ENCODE data around the gene MCF2. TPM values are rescaled to one million over a fixed set of nuclear protein-coding genes. Genes with fewer than 3 reads are reported as not detected.

The MCF2 gene
- total and polyA plus RNA-seq, 10 of the 15 experiments (the other 5 are each of a cell fraction or from before 2014, with no cell fraction given) = 0.07 to 3.3 (median 0.42) TPM

DNA sequence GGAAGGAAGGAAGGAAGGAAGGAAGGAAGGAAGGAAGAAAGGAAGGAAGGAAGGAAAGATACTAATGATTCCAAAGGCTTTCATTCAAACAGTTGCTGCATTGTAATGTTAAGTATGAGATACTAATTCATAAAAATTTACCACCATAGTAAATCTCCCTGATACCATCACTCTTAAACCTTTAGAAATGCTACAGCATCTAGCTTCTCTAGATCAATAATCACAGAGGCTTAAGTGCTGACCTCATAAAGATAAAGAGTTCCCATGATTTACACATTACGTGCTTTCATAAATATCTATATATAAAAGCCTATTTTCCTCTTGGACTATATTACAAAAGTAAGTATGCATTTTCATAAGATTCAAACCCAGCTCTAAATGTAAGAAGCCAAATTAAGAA is 141.0 kb downstream of the MCF2 start:
- no peak overlapping the region for H3K27ac ChIP-seq (ENCODE audit: control insufficient read depth, insufficient read depth)
- WGBS (ENCODE audit: insufficient coverage, insufficient replicate concordance, low lambda C conversion rate, missing lambda C conversion rate) = 49% methylated on average over 1 of the region's 1 CpG
- H3K9me3 ChIP-seq (replicated peaks; ENCODE audit: control insufficient read depth, insufficient read depth, low read length) = no peaks in the 10 kb centered on the region
- ChIA-PET RAD21 (ENCODE audit: unreplicated experiment) (no interaction called here), POLR2A (no interaction called here), SMC1A (ENCODE audit: uncharacterized antibody, unreplicated experiment) (interaction anchor here (0.9 kb wide), 1 partner anchor 23 kb away, joined by 3 read pairs; no protein-coding TSS in a partner anchor), CTCF (no interaction called here)
- H3K27me3 ChIP-seq (replicated peaks in 1 of 2; ENCODE audit: control insufficient read depth in 2 of 2, insufficient read depth in 2 of 2, low read length in 1 of 2) = no peaks in the 10 kb centered on the region
- intact Hi-C loops (cut with micrococcal nuclease; ENCODE audit: unreplicated experiment) = no loop called here
- H3K9ac ChIP-seq (ENCODE audit: control insufficient read depth, insufficient read depth, low read length) = no peak overlapping the region
- H3K36me3 ChIP-seq (ENCODE audit: control insufficient read depth in 2 of 2, insufficient read depth in 2 of 2, low read length in 1 of 2) = no peaks in the 10 kb centered on the region
- H2AFZ ChIP-seq (ENCODE audit: control insufficient read depth, low read depth, low read length) = no peak overlapping the region
- H3K79me2 ChIP-seq (ENCODE audit: control insufficient read depth, insufficient read depth, low read length) = no peaks in the 10 kb centered on the region
- BruUV-seq (replicated peaks) = no TSS peak
- DNase-seq (ENCODE audit: low read depth, low spot score) = no peak
- no peaks in the 10 kb centered on the region for H3K4me1 ChIP-seq (ENCODE audit: control insufficient read depth, insufficient read depth, low read length)
- no peaks in the 10 kb centered on the region for H4K20me1 ChIP-seq (ENCODE audit: control insufficient read depth, insufficient read depth)
- no peak overlapping the region for H3K4me2 ChIP-seq (ENCODE audit: control insufficient read depth, insufficient read depth)
- no peak overlapping the region for H3K4me3 ChIP-seq
- TF ChIP-seq KAT2A (conservative IDR thresholded peaks at IDR 0.05; ENCODE audit: control insufficient read depth, low read depth, low read length) (no peak), TCF3 (IDR thresholded peaks at IDR 0.05; ENCODE audit: borderline replicate concordance, insufficient read depth, low read depth, low read length) (no peak), HDAC2 (IDR thresholded peaks at IDR 0.05) (no peak), IKZF2 (IDR thresholded peaks at IDR 0.05) (no peak), SIX5 (IDR thresholded peaks at IDR 0.05; ENCODE audit: low read depth, low read length, severe bottlenecking) (no peak), NR2C1 (IDR thresholded peaks at IDR 0.05) (no peak), SMAD1 (IDR thresholded peaks at IDR 0.05; ENCODE audit: low read depth, partially characterized antibody) (no peak), TARDBP (IDR thresholded peaks at IDR 0.05; ENCODE audit: borderline replicate concordance) (no peak), NFYB (IDR thresholded peaks at IDR 0.05; ENCODE audit: insufficient read depth, low read depth, low read length) (no peak), TAF1 (IDR thresholded peaks at IDR 0.05; ENCODE audit: borderline replicate concordance, low read depth, low read length) (no peak), MAX (IDR thresholded peaks at IDR 0.05; ENCODE audit: low read depth, low read length) (no peak), SREBF1 (IDR thresholded peaks at IDR 0.05; ENCODE audit: low read length) (no peak), CBX5 (IDR thresholded peaks at IDR 0.05; ENCODE audit: low read depth) (no peak), REST (IDR thresholded peaks at IDR 0.05; ENCODE audit: low read depth, low read length) (no peak), PML (IDR thresholded peaks at IDR 0.05; ENCODE audit: low read length) (no peak), RBBP5 (conservative IDR thresholded peaks at IDR 0.05) (no peak), ZBED1 (IDR thresholded peaks at IDR 0.05; ENCODE audit: borderline replicate concordance) (no peak), POU2F2 (IDR thresholded peaks at IDR 0.05; ENCODE audit: borderline replicate concordance, low read depth, low read length) (no peak)
- FAIRE-seq = no peak
- in situ Hi-C loops (cut with MboI) = no loop called here
- no peak for ATAC-seq
